Measurements from ENCODE around the gene NDUFAF3. TPM values are rescaled to one million over a fixed set of nuclear protein-coding genes. Genes with fewer than 3 reads are reported as not detected.

Gene NDUFAF3
- total RNA-seq, 1 experiment from 2014 or later: 40.7 TPM

DNA sequence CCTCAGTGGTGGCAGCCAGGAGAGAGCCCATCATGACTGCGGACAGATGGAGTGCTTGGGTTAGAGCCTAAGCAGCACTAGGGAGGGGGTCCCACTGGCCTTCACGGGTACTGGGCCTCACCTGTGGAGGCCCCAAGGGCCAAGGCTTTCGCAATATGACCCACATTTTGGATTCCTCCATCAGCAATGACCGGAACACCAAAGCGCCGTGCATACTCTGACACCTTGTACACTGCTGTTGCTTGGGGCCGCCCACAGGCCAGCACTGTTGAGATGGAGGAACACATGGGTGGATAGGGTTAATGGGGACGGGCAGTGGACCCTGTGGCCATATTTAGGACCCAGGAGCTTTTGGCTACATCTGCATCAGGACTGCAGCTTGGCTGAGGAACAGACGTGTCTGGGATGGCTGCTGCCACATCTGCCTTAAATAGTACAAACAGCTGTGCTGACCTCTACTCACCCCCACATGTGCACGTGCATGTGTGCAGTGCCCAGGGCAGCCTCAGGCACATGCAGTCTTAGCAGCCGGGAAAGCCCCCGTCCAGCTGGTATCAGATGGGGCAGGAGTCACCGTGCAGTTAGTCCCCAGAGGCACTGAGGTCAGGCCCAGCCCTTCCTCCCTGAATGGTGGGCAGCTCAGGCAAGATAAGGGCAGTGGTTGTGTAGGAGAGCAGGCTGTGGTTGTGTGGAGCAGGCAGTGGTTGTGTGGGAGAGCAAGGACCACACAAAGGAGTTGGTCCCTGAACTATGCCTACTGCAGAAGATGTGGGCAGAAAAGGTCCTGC lies 3.3 kb downstream of the NDUFAF3 start:
- Histone ChIP-seq H3K14ac (ENCODE audit: insufficient read depth, low read length) (no peak overlapping the region), H3K4me1 (ENCODE audit: insufficient read depth, low read length) (no peaks in the 10 kb centered on the region), H3K9me3 (ENCODE audit: control insufficient read depth, low read depth, low read length) (no peaks in the 10 kb centered on the region), H3K4ac (ENCODE audit: low read depth, low read length) (no peak overlapping the region), H4K5ac (ENCODE audit: insufficient read length, low read depth, low read length) (no peak overlapping the region), H2AFZ (ENCODE audit: low read length) (no peak overlapping the region), H3T11ph (ENCODE audit: low read length) (no peak overlapping the region), H2BK20ac (ENCODE audit: low read depth, low read length, poor library complexity, severe bottlenecking) (no peak overlapping the region), H4K20me1 (ENCODE audit: control insufficient read depth, insufficient read depth, insufficient read length) (peaks cover 7% of the 10 kb centered on the region), H3K27me3 (ENCODE audit: insufficient read depth, low read length) (no peaks in the 10 kb centered on the region), H3K18ac (ENCODE audit: insufficient read length, low read depth, low read length) (no peak overlapping the region), H2BK12ac (ENCODE audit: insufficient read length, low read depth, low read length) (no peak overlapping the region), H2BK5ac (ENCODE audit: insufficient read length, low read length) (no peak overlapping the region), H2AK5ac (ENCODE audit: insufficient read length, low read length) (no peak overlapping the region), H2BK120ac (ENCODE audit: low read depth, low read length, poor library complexity, severe bottlenecking) (no peak overlapping the region), H3K23me2 (ENCODE audit: insufficient read length, low read depth, low read length, poor library complexity, severe bottlenecking) (peaks cover 17% of the 10 kb centered on the region), H3K56ac (ENCODE audit: insufficient read length, low read depth, low read length) (no peak overlapping the region), H4K91ac (ENCODE audit: insufficient read length, low read depth, low read length) (no peak overlapping the region), H3K23ac (ENCODE audit: insufficient read length, low read depth, low read length) (no peak overlapping the region), H3K79me2 (ENCODE audit: insufficient read depth, low read length) (no peaks in the 10 kb centered on the region), H4K8ac (replicated peaks; ENCODE audit: insufficient read length, low read depth, low read length) (no peak overlapping the region), H3K79me1 (ENCODE audit: insufficient read depth, low read depth, low read length, poor library complexity, severe bottlenecking) (no peaks in the 10 kb centered on the region), H3K27ac (ENCODE audit: insufficient read length, low read depth, low read length) (no peak overlapping the region), H2BK15ac (ENCODE audit: low read depth, low read length) (no peak overlapping the region), H3K9ac (ENCODE audit: extremely low read depth, insufficient read length, low read length) (no peak overlapping the region), H3K4me2 (ENCODE audit: insufficient read depth, insufficient read length, low read length) (no peak overlapping the region)
- no peak for DNase-seq
- H3K4me1 Mint-ChIP-seq: peaks cover 22 to 33% of the 10 kb centered on the region in 2 experiments
- TF ChIP-seq, protein P1, sequence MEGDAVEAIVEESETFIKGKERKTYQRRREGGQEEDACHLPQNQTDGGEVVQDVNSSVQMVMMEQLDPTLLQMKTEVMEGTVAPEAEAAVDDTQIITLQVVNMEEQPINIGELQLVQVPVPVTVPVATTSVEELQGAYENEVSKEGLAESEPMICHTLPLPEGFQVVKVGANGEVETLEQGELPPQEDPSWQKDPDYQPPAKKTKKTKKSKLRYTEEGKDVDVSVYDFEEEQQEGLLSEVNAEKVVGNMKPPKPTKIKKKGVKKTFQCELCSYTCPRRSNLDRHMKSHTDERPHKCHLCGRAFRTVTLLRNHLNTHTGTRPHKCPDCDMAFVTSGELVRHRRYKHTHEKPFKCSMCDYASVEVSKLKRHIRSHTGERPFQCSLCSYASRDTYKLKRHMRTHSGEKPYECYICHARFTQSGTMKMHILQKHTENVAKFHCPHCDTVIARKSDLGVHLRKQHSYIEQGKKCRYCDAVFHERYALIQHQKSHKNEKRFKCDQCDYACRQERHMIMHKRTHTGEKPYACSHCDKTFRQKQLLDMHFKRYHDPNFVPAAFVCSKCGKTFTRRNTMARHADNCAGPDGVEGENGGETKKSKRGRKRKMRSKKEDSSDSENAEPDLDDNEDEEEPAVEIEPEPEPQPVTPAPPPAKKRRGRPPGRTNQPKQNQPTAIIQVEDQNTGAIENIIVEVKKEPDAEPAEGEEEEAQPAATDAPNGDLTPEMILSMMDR (conservative IDR thresholded peaks at IDR 0.05): no peak
- no peaks in the 10 kb centered on the region; the same call in none of the 2 replicates for H3K27me3 Mint-ChIP-seq (ENCODE audit: low read depth)
- no peak overlapping the region for H3K4me3 Mint-ChIP-seq
- no peaks in the 10 kb centered on the region for H3K9me3 Mint-ChIP-seq
- H3K36me3 Mint-ChIP-seq (ENCODE audit: insufficient read depth in 1 of 3, low read depth in 3 of 3): peaks cover 56 to 72% (median 62%) of the 10 kb centered on the region in 3 experiments
- WGBS (ENCODE audit: extremely low coverage, insufficient read length, low lambda C conversion rate): no CpG with 5 or more reads among the region's 13 CpGs
- peak overlapping the region in 1 of 3 experiments; percentile 74; a peak in 2 of 7 replicates for H3K27ac Mint-ChIP-seq

All from H9 (cell line).